RWPE1 (cell line): ENCODE results near the gene GRID2.

Experiments used
- CTCF ChIA-PET: fragments of 350-600 bp; sonication (Branson Sonifier 250); formaldehyde crosslinking; extraction: SDS; loops from one replicate; lab custom pipeline; 2021; lab: Yijun Ruan, JAX
- POLR2A ChIA-PET: fragments of 400-600 bp; formaldehyde crosslinking; extraction: SDS; loops from one replicate; lab custom pipeline; 2020; ENCODE audit warnings: antibody characterized with exemption; ENCODE audit not compliant: low non-redundant PET; lab: Yijun Ruan, JAX
- DNase-seq: peaks from one replicate; pipeline ENCODE4 v3.0.0; 2012; ENCODE audit warnings: low spot score
- H3K27ac ChIP-seq: fragments of 450-650 bp; 2 replicates; pipeline ENCODE4 v1.5.1; 2017
- TF ChIP-seq, protein P1 (sequence below): fragments of 450-650 bp; conservative IDR thresholded peaks from 2 replicates; pipeline ENCODE4 v1.5.1; 2017; ENCODE audit warnings: low read depth, mild to moderate bottlenecking

GRID2 gene

DNA sequence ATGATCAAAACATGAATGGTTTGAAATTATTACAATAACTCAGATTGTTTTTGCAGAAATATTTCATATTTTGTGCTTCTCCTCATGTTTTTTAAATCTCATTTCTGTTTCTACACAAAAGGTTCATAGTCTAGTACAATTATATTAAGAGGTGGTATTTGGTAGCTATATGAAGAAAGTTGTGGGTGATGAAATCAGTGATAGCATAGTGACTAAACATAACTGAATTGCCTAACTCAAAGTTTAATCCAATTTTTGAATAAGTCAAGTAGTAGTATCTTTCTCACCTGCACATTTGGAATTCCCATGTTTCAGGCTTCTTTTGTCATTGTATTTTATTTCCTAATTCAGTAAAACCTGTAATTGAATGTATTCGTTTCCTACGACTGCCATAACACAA, 648.7 kb downstream of the GRID2 start:
- ChIA-PET POLR2A (no interaction called here), CTCF (no interaction called here)
- no peak overlapping the region for H3K27ac ChIP-seq
- peak; percentile 0 for DNase-seq
- TF ChIP-seq, protein P1, sequence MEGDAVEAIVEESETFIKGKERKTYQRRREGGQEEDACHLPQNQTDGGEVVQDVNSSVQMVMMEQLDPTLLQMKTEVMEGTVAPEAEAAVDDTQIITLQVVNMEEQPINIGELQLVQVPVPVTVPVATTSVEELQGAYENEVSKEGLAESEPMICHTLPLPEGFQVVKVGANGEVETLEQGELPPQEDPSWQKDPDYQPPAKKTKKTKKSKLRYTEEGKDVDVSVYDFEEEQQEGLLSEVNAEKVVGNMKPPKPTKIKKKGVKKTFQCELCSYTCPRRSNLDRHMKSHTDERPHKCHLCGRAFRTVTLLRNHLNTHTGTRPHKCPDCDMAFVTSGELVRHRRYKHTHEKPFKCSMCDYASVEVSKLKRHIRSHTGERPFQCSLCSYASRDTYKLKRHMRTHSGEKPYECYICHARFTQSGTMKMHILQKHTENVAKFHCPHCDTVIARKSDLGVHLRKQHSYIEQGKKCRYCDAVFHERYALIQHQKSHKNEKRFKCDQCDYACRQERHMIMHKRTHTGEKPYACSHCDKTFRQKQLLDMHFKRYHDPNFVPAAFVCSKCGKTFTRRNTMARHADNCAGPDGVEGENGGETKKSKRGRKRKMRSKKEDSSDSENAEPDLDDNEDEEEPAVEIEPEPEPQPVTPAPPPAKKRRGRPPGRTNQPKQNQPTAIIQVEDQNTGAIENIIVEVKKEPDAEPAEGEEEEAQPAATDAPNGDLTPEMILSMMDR, result no peak

DNA sequence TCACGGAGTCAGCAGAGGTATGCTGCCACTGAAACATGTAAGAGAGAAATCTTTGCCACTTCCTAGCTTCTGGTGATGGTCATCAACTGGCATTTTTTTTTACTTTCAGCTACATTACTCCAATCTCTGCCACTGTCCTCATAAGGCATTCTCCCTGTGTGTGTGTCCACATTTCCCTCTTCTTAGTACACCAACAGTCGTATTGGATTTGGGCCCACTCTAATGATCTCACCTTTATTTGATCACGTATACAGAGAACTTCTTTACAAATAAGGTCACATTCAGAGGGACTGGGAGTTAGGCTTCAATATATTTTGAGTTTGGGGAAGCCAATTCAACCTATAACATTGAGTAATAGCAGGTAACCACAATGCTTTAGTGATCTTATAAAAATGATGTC, 649.1 kb downstream of the GRID2 start:
- H3K27ac ChIP-seq, result no peak overlapping the region
- CTCF ChIA-PET, result interaction anchor here (0.6 kb wide), 1 partner anchor 77 kb away, joined by 3 read pairs; no protein-coding TSS in a partner anchor
- TF ChIP-seq, protein P1, result no peak
- no peak for DNase-seq
- POLR2A ChIA-PET, result no interaction called here

DNA sequence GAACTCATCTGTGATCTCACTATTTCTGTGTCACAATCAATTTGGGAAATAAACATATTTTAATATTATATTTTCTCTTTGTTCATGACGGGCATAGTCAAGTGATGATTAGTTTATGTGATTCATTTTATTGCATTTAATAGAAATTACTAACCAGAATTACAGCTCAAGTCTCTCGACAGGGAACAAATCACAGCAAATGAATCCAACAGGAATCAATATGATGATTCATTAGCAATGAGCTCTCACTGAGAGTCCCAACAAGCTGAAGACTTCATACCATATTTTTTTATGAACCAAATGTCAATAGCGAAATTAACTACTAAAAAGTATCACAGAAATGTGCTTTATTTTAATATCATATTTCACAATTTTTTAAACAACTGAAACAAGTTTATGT, 649.7 kb downstream of the GRID2 start:
- H3K27ac ChIP-seq, result no peak overlapping the region
- POLR2A ChIA-PET, result no interaction called here
- peak; percentile 4 for DNase-seq
- CTCF ChIA-PET, result interaction anchor here (0.6 kb wide), 1 partner anchor 77 kb away, joined by 3 read pairs; no protein-coding TSS in a partner anchor
- TF ChIP-seq, protein P1, result no peak

DNA sequence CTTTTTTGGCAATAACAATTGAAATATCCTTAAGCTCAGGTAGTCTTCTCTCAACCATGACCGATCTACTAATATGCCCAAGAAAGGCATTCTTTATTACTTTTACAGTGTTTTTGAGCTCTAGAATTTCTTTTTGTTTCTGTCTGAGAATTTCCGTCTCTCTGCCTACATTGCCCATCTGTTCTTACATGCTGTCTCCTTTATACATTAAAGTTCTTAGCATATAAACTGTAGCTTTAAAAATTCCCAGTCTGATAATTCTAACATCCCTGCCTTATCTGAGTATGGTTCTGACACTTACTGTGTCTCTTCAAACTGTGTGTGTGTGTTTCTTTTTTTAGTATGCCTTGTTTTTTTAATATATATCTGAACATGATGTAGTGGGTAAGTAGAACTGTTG, 658.1 kb downstream of the GRID2 start:
- DNase-seq, result no peak
- POLR2A ChIA-PET, result no interaction called here
- no peak overlapping the region for H3K27ac ChIP-seq
- CTCF ChIA-PET, result interaction anchor here (0.6 to 0.7 kb wide), 2 partner anchors 18 to 33 kb away, joined by 3 to 4 read pairs; no protein-coding TSS in a partner anchor
- TF ChIP-seq, protein P1, result no peak

DNA sequence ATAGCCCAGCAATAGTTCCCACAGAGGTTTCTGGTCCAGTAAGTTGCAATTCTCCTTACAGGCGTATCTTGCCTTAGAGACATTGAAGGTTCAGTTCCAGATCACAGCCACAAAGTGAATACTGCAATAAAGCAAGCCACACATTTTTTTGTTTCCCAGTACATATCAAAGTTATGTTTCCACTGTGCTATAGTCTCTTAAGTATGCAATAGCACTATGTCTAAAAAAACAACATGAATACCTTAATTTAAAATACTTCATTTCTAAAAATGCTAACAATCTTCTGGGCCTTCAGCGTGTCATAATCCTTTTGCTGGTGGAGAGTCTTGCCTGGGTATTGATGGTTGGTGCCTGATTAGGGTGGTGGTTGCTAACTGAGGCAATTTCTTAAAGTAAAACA, 659.1 kb downstream of the GRID2 start:
- no peak for DNase-seq
- CTCF ChIA-PET, result no interaction called here
- TF ChIP-seq, protein P1, result no peak
- POLR2A ChIA-PET, result no interaction called here
- no peak overlapping the region for H3K27ac ChIP-seq

DNA sequence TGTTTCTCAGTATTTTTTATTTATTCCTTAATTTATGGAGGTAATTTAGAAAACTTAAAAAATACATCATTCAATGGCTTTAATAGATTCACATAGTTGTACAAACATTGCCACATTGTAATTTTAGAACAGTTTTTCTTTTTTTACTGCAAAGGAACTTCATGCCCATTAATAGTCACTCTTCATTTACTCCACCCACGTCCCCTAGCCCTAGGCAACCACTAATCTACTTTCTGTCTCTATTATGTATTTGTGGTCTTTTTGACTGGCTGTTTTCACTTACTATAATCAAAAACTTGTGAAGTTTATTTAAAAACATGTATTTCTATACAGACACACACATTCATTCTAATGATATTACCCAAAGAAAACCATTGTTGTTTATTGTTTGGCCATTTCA, 664.8 kb downstream of the GRID2 start:
- CTCF ChIA-PET, result no interaction called here
- H3K27ac ChIP-seq, result no peak overlapping the region
- TF ChIP-seq, protein P1, result no peak
- no peak for DNase-seq
- POLR2A ChIA-PET, result no interaction called here
